Activated T-helper 1 cell treated with anti-CD3 and anti-CD28 coated beads, Interleukin-12 subunit alpha, Interleukin-12 subunit beta, Interleukin-2, Interleukin-4 antibody, amounts not matched to agents 30 ng/mL and 10 ng/mL and 1 ng/mL, durations not matched to agents 14 hours and 24 hours and 36 hours (primary cell): ENCODE results near the gene KRTAP5-6. TPM values are rescaled to one million over a fixed set of nuclear protein-coding genes. Genes with fewer than 3 reads are reported as not detected.

Experiments used
- DNase-seq: peaks from one replicate; pipeline ENCODE4 v3.0.0; 2021; ENCODE audit warnings: low spot score
- H3K27ac Mint-ChIP-seq: one replicate; pipeline ENCODE4 v1.8.0; 2021; ENCODE audit warnings: mild to moderate bottlenecking, mixed read lengths
- H3K27me3 Mint-ChIP-seq: one replicate; pipeline ENCODE4 v1.8.0; 2022; ENCODE audit warnings: mild to moderate bottlenecking, moderate library complexity, mixed read lengths; ENCODE audit not compliant: insufficient read depth
- H3K36me3 Mint-ChIP-seq: one replicate; pipeline ENCODE4 v1.8.0; 2021; ENCODE audit warnings: low read depth, mixed read lengths
- H3K4me1 Mint-ChIP-seq: one replicate; pipeline ENCODE4 v1.8.0; 2021; ENCODE audit warnings: low read depth, mixed read lengths
- H3K4me3 Mint-ChIP-seq: one replicate; pipeline ENCODE4 v1.8.0; 2021; ENCODE audit warnings: mild to moderate bottlenecking, moderate library complexity, mixed read lengths
- H3K9me3 Mint-ChIP-seq: one replicate; pipeline ENCODE4 v1.8.0; 2021; ENCODE audit warnings: mixed read lengths
- intact Hi-C: fragments of 100-400 bp; cut with micrococcal nuclease; formaldehyde crosslinking; loops from one replicate; pipeline ENCODE4 v1.15.1; 2024
- total RNA-seq: library from RNA; stranded (reverse); gene quantifications from 2 replicates; pipeline ENCODE4 v1.2.3, GENCODE V29; 2022

The KRTAP5-6 gene
- total RNA-seq, 1 donor from 2014 or later = not detected

- H3K27me3 Mint-ChIP-seq = peaks cover 9% of the 10 kb centered on the region
- no peak for DNase-seq
- no peaks in the 10 kb centered on the region for H3K36me3 Mint-ChIP-seq
- H3K9me3 Mint-ChIP-seq = peaks cover 19% of the 10 kb centered on the region
- no peak overlapping the region for H3K27ac Mint-ChIP-seq
- no peak overlapping the region for H3K4me3 Mint-ChIP-seq
- intact Hi-C loops = no loop called here
- no peaks in the 10 kb centered on the region for H3K4me1 Mint-ChIP-seq
Measured at GRCh38 chr11:1740786-1741530, 44.0 kb downstream of the KRTAP5-6 start.

GRCh38 chr11:1741741-1742140 lies 44.7 kb downstream of the KRTAP5-6 start:
- H3K36me3 Mint-ChIP-seq = no peaks in the 10 kb centered on the region
- no peak overlapping the region for H3K4me3 Mint-ChIP-seq
- peaks cover 11% of the 10 kb centered on the region for H3K9me3 Mint-ChIP-seq

GRCh38 chr11:1742371-1742770 lies 45.4 kb downstream of the KRTAP5-6 start:
- peaks cover 8% of the 10 kb centered on the region for H3K9me3 Mint-ChIP-seq
- H3K4me1 Mint-ChIP-seq = no peaks in the 10 kb centered on the region
- no peak overlapping the region for H3K4me3 Mint-ChIP-seq
- H3K27me3 Mint-ChIP-seq = peaks cover 5% of the 10 kb centered on the region
- DNase-seq = no peak
- intact Hi-C loops = no loop called here
- no peak overlapping the region for H3K27ac Mint-ChIP-seq
- H3K36me3 Mint-ChIP-seq = no peaks in the 10 kb centered on the region

More at GRCh38 chr11:1741741-1742140, 44.7 kb downstream of the KRTAP5-6 start:
- no peak overlapping the region for H3K27ac Mint-ChIP-seq
- H3K4me1 Mint-ChIP-seq = no peaks in the 10 kb centered on the region
- peaks cover 5% of the 10 kb centered on the region for H3K27me3 Mint-ChIP-seq
- no peak for DNase-seq
- intact Hi-C loops = no loop called here

DNA sequence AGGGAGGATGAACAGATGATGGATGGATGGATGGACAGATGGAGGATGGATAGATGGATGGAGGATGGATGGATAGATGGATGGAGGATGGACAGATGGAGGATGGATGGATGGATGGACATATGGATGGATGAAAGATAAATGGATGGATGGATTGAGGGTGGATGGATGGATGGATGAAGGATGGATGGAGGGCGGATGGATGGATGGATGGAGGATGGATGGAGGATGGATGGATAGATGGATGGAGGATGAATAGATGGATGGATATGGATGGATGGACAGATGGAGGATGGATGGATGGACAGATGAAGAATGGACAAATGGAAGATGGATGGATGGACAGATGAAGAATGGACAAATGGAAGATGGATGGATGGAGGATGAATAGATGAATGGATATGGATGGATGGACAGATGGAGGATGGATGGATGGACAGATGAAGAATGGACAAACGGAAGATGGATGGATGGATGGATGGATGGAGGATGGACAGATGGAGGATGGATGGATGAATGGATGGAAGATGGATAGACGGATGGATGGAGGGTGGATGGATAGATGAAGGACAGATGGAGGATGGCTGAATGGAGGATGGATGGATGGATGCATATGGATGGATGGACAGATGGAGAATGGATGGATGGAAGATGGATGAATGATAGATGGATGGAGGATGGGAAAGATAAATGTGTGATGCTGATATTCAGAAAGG lies 46.0 kb downstream of the KRTAP5-6 start:
- peaks cover under 1% of the 10 kb centered on the region for H3K9me3 Mint-ChIP-seq
- intact Hi-C loops = no loop called here
- H3K4me3 Mint-ChIP-seq = no peak overlapping the region
- H3K4me1 Mint-ChIP-seq = no peaks in the 10 kb centered on the region
- H3K36me3 Mint-ChIP-seq = no peaks in the 10 kb centered on the region
- H3K27me3 Mint-ChIP-seq = peaks cover 5% of the 10 kb centered on the region
- DNase-seq = no peak
- no peak overlapping the region for H3K27ac Mint-ChIP-seq

DNA sequence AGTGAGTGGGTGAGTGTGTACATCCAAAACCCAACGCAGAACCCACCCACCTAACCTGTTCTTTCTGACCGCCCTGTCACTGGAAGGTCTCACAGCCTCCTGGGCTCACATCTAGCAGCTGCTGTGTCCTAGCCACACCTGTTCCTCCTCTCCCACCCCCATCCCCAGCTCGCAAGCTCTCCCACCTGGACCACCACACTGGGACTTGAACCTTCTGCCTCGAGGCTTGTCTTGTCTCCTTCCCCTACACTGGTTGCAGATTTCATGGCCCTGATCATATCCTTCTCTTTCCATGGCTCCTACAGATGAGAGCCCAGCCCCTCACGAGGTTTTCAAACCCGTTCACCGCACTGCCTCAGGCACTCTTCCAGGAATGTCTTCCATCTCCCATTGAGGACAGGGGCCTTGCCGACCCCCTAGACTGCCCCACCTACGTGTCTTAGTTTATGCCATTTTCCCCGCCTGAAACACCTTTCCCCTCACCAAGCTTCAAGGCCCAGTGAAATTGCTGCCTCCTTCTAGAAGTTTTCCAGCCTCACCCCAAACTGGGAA lies 46.7 kb downstream of the KRTAP5-6 start:
- intact Hi-C loops = no loop called here
- peaks cover 5% of the 10 kb centered on the region for H3K27me3 Mint-ChIP-seq
- DNase-seq = no peak

DNA sequence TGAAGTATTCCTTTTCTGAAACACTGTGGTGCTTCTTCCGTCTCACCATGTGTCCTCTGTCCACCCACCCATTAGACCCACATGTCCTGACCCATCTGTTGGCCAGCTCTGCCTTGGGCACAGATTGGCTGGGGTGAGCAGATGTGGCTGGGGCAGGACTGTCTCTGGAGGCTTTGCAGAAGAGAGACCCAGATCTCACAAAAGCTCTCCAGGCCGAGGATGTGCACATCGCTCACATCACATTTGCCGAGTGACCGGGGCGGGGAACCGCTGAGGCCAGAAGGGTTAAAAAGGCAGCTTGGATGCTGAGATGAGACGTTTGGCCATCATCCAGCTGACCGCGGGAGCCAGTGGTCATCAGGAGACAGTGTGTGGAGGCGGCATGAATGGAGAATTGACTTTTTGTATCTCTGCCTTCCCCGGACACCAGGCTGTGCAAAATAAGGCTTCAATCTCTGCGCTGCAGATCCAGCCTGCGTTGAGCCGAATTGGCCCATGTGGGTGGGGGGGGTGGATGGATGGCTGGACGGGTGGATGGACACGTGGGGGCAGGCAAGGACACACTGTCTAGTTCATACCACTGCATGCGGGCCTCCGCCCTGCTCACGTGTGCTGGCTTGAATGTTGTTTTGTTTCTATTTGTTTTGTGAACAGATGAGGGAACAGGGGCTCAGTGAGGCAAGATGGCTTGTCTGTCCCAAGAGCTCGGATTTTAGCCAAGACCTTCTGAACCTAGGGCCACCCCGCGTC lies 47.3 kb downstream of the KRTAP5-6 start:
- Mint-ChIP-seq H3K4me1 (no peaks in the 10 kb centered on the region), H3K36me3 (no peaks in the 10 kb centered on the region), H3K4me3 (no peak overlapping the region), H3K9me3 (no peaks in the 10 kb centered on the region), H3K27me3 (peaks cover 5% of the 10 kb centered on the region), H3K27ac (no peak overlapping the region)
- intact Hi-C loops = no loop called here
- DNase-seq = no peak

More for the DNA sequence above, 46.7 kb downstream of the KRTAP5-6 start:
- no peaks in the 10 kb centered on the region for H3K9me3 Mint-ChIP-seq
- H3K27ac Mint-ChIP-seq = no peak overlapping the region
- H3K36me3 Mint-ChIP-seq = no peaks in the 10 kb centered on the region
- no peaks in the 10 kb centered on the region for H3K4me1 Mint-ChIP-seq
- H3K4me3 Mint-ChIP-seq = no peak overlapping the region

- intact Hi-C loops = no loop called here
- Mint-ChIP-seq H3K4me3 (no peak overlapping the region), H3K36me3 (peaks cover under 1% of the 10 kb centered on the region), H3K9me3 (no peaks in the 10 kb centered on the region), H3K27me3 (peaks cover 7% of the 10 kb centered on the region), H3K4me1 (peaks cover 5% of the 10 kb centered on the region), H3K27ac (no peak overlapping the region)
- DNase-seq = no peak
Measured at GRCh38 chr11:1744891-1745700, 48.1 kb downstream of the KRTAP5-6 start.

DNA sequence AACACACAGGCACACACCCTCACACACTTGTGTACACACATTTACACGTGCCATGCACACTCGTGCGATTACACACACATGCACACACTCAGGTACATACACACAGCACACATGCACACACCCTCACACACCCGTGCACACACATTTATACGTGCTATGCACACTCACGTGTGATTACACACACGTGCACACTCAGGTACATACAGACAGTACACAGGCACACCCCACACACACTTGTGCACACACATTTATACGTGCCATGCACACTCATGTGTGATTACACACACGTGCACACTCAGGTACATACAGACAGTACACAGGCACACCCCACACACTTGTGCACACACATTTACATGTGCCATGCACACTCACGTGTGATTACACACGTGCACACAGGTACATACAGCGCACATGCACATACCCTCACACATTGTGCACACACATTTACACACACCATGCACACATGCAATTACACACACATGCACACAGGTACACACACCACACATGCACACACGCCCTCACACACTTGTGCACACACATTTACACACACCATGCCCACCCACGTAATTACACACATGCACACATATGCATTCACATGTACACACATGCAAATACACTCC lies 48.8 kb downstream of the KRTAP5-6 start:
- H3K4me1 Mint-ChIP-seq = peaks cover 10% of the 10 kb centered on the region
- H3K36me3 Mint-ChIP-seq = peaks cover 5% of the 10 kb centered on the region
- H3K27me3 Mint-ChIP-seq = peaks cover 12% of the 10 kb centered on the region
- no peak for DNase-seq
- no peak overlapping the region for H3K4me3 Mint-ChIP-seq
- no peaks in the 10 kb centered on the region for H3K9me3 Mint-ChIP-seq
- H3K27ac Mint-ChIP-seq = no peak overlapping the region
- intact Hi-C loops = no loop called here

- Mint-ChIP-seq H3K4me1 (peaks cover 10% of the 10 kb centered on the region), H3K27ac (no peak overlapping the region), H3K36me3 (peaks cover 5% of the 10 kb centered on the region), H3K27me3 (peaks cover 12% of the 10 kb centered on the region), H3K9me3 (no peaks in the 10 kb centered on the region), H3K4me3 (no peak overlapping the region)
- intact Hi-C loops = no loop called here
- DNase-seq = no peak
Measured at GRCh38 chr11:1746511-1746931, 49.5 kb downstream of the KRTAP5-6 start.

DNA sequence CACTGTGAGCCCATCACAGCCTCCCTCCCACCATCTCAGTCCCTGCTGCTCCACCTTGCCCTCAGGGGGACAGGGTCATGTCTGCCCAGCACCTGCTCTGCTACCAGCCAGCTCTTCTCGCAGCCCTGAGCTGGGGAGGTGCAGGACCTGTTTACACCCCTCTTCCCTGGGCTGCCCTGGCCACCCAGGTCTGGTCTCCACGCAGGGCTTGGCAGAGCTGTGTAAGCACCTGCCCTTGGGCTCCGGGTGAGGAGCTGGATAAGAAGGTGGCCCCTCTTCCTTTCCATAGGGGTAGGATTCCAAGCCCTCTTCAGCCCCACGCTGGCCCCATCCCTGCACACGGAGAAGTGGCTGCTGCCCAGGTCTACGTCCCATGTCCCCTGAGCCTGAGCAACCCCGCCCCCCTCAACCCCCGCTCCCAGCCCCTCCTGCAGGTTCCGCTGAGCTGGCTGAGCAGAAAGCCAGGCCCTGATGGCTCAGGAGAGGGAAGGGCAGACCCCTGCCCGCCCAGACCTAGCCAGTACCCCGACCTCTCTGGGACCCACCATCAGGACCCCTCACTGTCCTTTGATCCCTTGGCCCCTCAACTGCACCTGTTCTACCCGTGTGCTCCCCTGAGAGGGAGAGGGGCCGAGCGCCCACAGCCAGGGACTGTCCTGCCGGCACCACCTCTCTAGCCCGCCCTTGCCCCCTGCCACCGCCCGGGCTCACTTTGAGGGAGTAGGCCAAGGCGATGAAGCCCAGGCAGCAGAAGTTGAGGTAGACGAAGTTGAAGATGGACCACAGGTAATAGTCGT lies 50.2 kb downstream of the KRTAP5-6 start:
- intact Hi-C loops = no loop called here
- no peak overlapping the region for H3K27ac Mint-ChIP-seq
- H3K9me3 Mint-ChIP-seq = no peaks in the 10 kb centered on the region
- H3K36me3 Mint-ChIP-seq = peaks cover 5% of the 10 kb centered on the region
- H3K27me3 Mint-ChIP-seq = peaks cover 12% of the 10 kb centered on the region
- no peak overlapping the region for H3K4me3 Mint-ChIP-seq
- no peak for DNase-seq
- peaks cover 10% of the 10 kb centered on the region for H3K4me1 Mint-ChIP-seq
